Heart left ventricle (tissue), 13 donors: ENCODE data around the gene LCE7A.

ENCODE experiments used
- POLR2A ChIP-seq, 2 donors: fragments of 450-650 bp; IDR thresholded peaks; one replicate each; pipeline ENCODE4 v1.6.1; 2017; ENCODE audit warnings: antibody characterized with exemption in 2 of 2, mild to moderate bottlenecking in 2 of 2, moderate library complexity in 2 of 2
- TF ChIP-seq, protein P1 (sequence below), 12 donors: fragments of 200-600 bp; sonication (generic) in 4 of 12; IDR thresholded peaks; one replicate each; pipeline versions ENCODE4 v1.5.0 to v1.8.0; 2018 to 2022; ENCODE audit warnings: antibody characterized with exemption in 12 of 12, mild to moderate bottlenecking in 5 of 12
- donor health status: ischemic (EF 13 %, LVEDD 7.1; RV severe dilation, severe dysfunction).
- donor health status: DM: no; HTN: yes; CAD: no.
- donor health status: DM: no; HTN: no; CAD: no.
- donor health status: ischemic (EF 25% LVEDD 6.9; RV normal size, moderate dysfunction).
- donor health status: ischemic (EF 25% LVEDD 5.7; RV mildly dilated, moderate dysfunction).
- donor health status: ischemic (EF 35%, LVEDD 5.7; RV mildly dilated, moderate dysfunction).
- donor health status: nonischemic (EF 11% LVEDD 7.7; RV severe dilation, severe dysfunction).
- donor health status: DM: yes; HTN: yes; CAD: no.
- donor health status: PGD.
- donor health status: ischemic (EF 29% LVEDD 5.4; RV normal size, mild dysfunction).
- donor health status: nonischemic (EF 23%, LVEDD 6.1; RV moderate dilation, normal function).

DNA sequence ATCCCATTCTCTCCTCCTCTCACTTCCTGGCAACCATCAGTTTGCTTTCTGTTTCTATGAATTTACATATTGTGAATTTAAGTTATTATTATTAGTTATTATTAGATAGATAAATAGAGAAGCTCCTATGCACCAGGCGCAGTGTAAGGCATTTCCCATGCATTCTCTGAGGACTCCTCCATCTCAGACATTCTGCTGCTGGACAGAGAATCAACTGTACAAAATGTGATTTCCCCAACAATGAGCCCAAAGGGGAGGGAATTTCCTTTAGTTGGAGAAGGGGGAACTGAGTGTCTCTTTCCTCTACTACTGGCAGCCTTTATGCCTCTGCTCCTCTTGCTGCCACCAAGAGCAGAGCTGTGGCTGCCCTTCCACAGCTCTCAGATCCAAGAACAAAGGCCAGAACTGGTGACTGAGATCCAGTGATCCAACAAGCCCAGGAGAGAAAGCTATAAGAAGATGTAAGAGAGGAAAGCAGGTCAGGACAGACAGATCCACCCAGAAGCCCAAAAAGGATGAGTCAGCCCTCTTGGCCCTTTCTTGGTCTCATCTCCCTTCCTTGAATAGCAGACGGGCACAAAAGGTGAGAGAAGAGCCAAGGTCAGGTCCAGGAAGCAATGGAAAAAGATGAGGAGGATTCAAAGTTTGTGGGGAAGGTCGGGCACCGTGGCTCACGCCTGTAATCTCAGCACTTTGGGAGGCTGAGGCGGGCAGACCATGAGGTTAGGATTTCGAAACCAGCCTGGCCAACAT, 45.1 kb downstream of the LCE7A start:
- TF ChIP-seq, protein P1, sequence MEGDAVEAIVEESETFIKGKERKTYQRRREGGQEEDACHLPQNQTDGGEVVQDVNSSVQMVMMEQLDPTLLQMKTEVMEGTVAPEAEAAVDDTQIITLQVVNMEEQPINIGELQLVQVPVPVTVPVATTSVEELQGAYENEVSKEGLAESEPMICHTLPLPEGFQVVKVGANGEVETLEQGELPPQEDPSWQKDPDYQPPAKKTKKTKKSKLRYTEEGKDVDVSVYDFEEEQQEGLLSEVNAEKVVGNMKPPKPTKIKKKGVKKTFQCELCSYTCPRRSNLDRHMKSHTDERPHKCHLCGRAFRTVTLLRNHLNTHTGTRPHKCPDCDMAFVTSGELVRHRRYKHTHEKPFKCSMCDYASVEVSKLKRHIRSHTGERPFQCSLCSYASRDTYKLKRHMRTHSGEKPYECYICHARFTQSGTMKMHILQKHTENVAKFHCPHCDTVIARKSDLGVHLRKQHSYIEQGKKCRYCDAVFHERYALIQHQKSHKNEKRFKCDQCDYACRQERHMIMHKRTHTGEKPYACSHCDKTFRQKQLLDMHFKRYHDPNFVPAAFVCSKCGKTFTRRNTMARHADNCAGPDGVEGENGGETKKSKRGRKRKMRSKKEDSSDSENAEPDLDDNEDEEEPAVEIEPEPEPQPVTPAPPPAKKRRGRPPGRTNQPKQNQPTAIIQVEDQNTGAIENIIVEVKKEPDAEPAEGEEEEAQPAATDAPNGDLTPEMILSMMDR (IDR thresholded peaks at IDR 0.05), result no peak
- TF ChIP-seq POLR2A (IDR thresholded peaks at IDR 0.05), result no peak
